K562 (cell line): ENCODE measurements around the gene KASH5. TPM values are rescaled to one million over a fixed set of nuclear protein-coding genes. Genes with fewer than 3 reads are reported as not detected.
A peak's percentile ranks its signal among the peaks of the same experiment; 100 is the strongest.

Experiments
- ATAC-seq: fragments of 200-7000 bp; cut with Tn5 transposase; 3 replicates; pipeline ENCODE4 v1.9.1; 2020; ENCODE audit warnings: moderate library complexity
- BruUV-seq: library from RNA; stranded (reverse); fragments of 400-500 nt; replicated peaks from 2 replicates; lab custom pipeline; 2021; lab: Mats Ljungman, UMichigan
- CTCF ChIA-PET: fragments of 300-600 bp; formaldehyde crosslinking; extraction: SDS; loops from one replicate; lab custom pipeline; 2021; ENCODE audit warnings: low intra/inter-chr PET ratio; lab: Yijun Ruan, JAX
- POLR2A ChIA-PET: fragments of 300-600, 350-650 bp; sonication (Branson Sonifier 250); formaldehyde crosslinking; extraction: SDS; loops from one replicate; lab custom pipeline; 2021; ENCODE audit warnings: antibody characterized with exemption, inconsistent platforms; lab: Yijun Ruan, JAX
- DNase-seq, 4 experiments: peaks; one replicate each; pipeline versions ENCODE4 v3.0.0 to v3.0.0-alpha.2; 2011 to 2018; ENCODE audit warnings: low spot score in 3 of 4, mixed read lengths in 3 of 4; ENCODE audit errors: extremely low read depth in 1 of 4
- FAIRE-seq: peaks from 2 replicates; lab custom pipeline; 2011; peaks lifted over from hg19 to GRCh38; lab: Jason Lieb, UNC
- H2AFZ ChIP-seq: 2 replicates; pipeline ENCODE4 v1.6.0; 2011; ENCODE audit warnings: low read depth, low read length, control low read depth, inconsistent platforms
- H3K27ac ChIP-seq: fragments of 200-600 bp; 3 replicates; pipeline ENCODE4 v1.8.0; 2011; ENCODE audit warnings: low read depth, mild to moderate bottlenecking, control low read depth, inconsistent platforms, low read length, moderate library complexity, mixed read lengths; ENCODE audit errors: extremely low read depth
- H3K27me3 ChIP-seq, 2 experiments: fragments of 300-600 bp in 1 of 2; 2 replicates in 1 of 2; 3 replicates in 1 of 2; pipeline versions ENCODE4 v1.6.0 to v1.8.0; 2011; ENCODE audit warnings: inconsistent platforms in 2 of 2, low read length in 2 of 2, mild to moderate bottlenecking in 1 of 2, mixed read lengths in 1 of 2, moderate library complexity in 1 of 2; ENCODE audit not compliant: control insufficient read depth in 2 of 2, insufficient read depth in 2 of 2
- H3K36me3 ChIP-seq: fragments of 300-600 bp; 3 replicates; pipeline ENCODE4 v1.8.0; 2011; ENCODE audit warnings: mild to moderate bottlenecking, low read length, inconsistent platforms; ENCODE audit not compliant: control insufficient read depth, insufficient read depth
- H3K4me1 ChIP-seq, 2 experiments: fragments of 200-600 bp in 1 of 2; replicated peaks in 1 of 2; 2 replicates in 1 of 2; 3 replicates in 1 of 2; pipeline versions ENCODE4 v1.5.1 to v1.8.0; 2011; ENCODE audit warnings: inconsistent platforms in 2 of 2, low read length in 2 of 2, mild to moderate bottlenecking in 1 of 2, mixed read lengths in 1 of 2, moderate library complexity in 1 of 2; ENCODE audit not compliant: control insufficient read depth in 2 of 2, insufficient read depth in 2 of 2
- H3K4me2 ChIP-seq: 2 replicates; pipeline ENCODE4 v1.6.1; 2011; ENCODE audit warnings: low read length, control low read depth, inconsistent platforms, mixed read lengths; ENCODE audit not compliant: insufficient read depth
- H3K4me3 ChIP-seq: fragments of 200-600 bp; sonication (generic), shearing (Covaris generic); 2 replicates; pipeline ENCODE4 v1.5.1; 2016; ENCODE audit warnings: control low read depth, inconsistent platforms
- H3K79me2 ChIP-seq: fragments of 200-600 bp; 3 replicates; pipeline ENCODE4 v1.8.0; 2011; ENCODE audit warnings: low read length, inconsistent platforms; ENCODE audit not compliant: control insufficient read depth, insufficient read depth
- H3K9ac ChIP-seq, 2 experiments: 2 replicates each; pipeline versions ENCODE4 v1.6.0 to v1.6.1; 2011; ENCODE audit warnings: low read depth in 2 of 2, low read length in 2 of 2, control low read depth in 1 of 2, inconsistent platforms in 1 of 2, mild to moderate bottlenecking in 1 of 2, mixed read lengths in 1 of 2; ENCODE audit not compliant: insufficient read depth in 1 of 2
- H3K9me1 ChIP-seq: one replicate; pipeline ENCODE4 v1.6.0; 2011; ENCODE audit warnings: inconsistent platforms, mild to moderate bottlenecking, low read length, moderate library complexity; ENCODE audit not compliant: control insufficient read depth, insufficient read depth
- H3K9me3 ChIP-seq: replicated peaks from 2 replicates; pipeline ENCODE4 v1.5.1; 2011; ENCODE audit warnings: low read depth, low read length, inconsistent platforms; ENCODE audit not compliant: control insufficient read depth, insufficient read depth
- H4K20me1 ChIP-seq: replicated peaks from 2 replicates; pipeline ENCODE4 v1.6.1; 2011; ENCODE audit warnings: low read length, inconsistent platforms, mixed read lengths; ENCODE audit not compliant: control insufficient read depth, insufficient read depth
- C11orf30 ChIP-seq: fragments of 450-650 bp; IDR thresholded peaks from 2 replicates; pipeline ENCODE4 v1.6.1; 2016; ENCODE audit warnings: low read depth, mild to moderate bottlenecking
- CBX2 ChIP-seq: fragments of 200-600 bp; sonication (generic); IDR thresholded peaks from one replicate; pipeline ENCODE4 v1.6.1; 2012; ENCODE audit warnings: mild to moderate bottlenecking, low read length, inconsistent platforms; ENCODE audit not compliant: insufficient read depth, poor library complexity, severe bottlenecking
- CCAR2 ChIP-seq: fragments of 200-400 bp; formaldehyde crosslinking; IDR thresholded peaks from 2 replicates; pipeline ENCODE4 v1.6.1; 2017; ENCODE audit warnings: mild to moderate bottlenecking, low read depth, low read length
- E2F6 ChIP-seq, 2 experiments: IDR thresholded peaks; 2 replicates each; pipeline ENCODE4 v1.6.1; 2011; ENCODE audit warnings: borderline replicate concordance in 1 of 2, control low read depth in 1 of 2, low read depth in 1 of 2, low read length in 1 of 2, mild to moderate bottlenecking in 1 of 2, mixed read lengths in 1 of 2, moderate library complexity in 1 of 2; ENCODE audit not compliant: insufficient read depth in 1 of 2, insufficient read length in 1 of 2, poor library complexity in 1 of 2, severe bottlenecking in 1 of 2; ENCODE audit errors: extremely low read depth in 1 of 2
- ESRRA ChIP-seq: fragments of 450-650 bp; IDR thresholded peaks from 2 replicates; pipeline ENCODE4 v1.6.1; 2014; ENCODE audit warnings: low read depth, mild to moderate bottlenecking, moderate library complexity, borderline replicate concordance
- ETV1 ChIP-seq: fragments of 450-650 bp; conservative IDR thresholded peaks from 2 replicates; pipeline ENCODE4 v1.6.1; 2016; ENCODE audit warnings: missing genetic modification characterization, control low read depth, low read depth, missing compliant biosample characterization
- KDM4B ChIP-seq, 2 experiments: fragments of 450-650 bp in 1 of 2; sonication (generic) in 1 of 2; IDR thresholded peaks; 2 replicates each; pipeline ENCODE4 v1.6.1; 2016 to 2017; ENCODE audit warnings: borderline replicate concordance in 2 of 2, antibody characterized with exemption in 1 of 2, low read depth in 1 of 2, mild to moderate bottlenecking in 1 of 2
- LEF1 ChIP-seq: fragments of 450-650 bp; IDR thresholded peaks from 2 replicates; pipeline ENCODE4 v1.6.1; 2016; ENCODE audit warnings: mild to moderate bottlenecking
- NRF1 ChIP-seq, 2 experiments: fragments of 450-650 bp; IDR thresholded peaks in 1 of 2; conservative IDR thresholded peaks in 1 of 2; 2 replicates each; pipeline ENCODE4 v1.6.1; 2014; ENCODE audit warnings: mild to moderate bottlenecking in 2 of 2
- SREBF2 ChIP-seq: sonication (generic); formaldehyde crosslinking; IDR thresholded peaks from 2 replicates; pipeline ENCODE4 v1.4.0; 2020; ENCODE audit warnings: mild to moderate bottlenecking, missing genetic modification reagents
- TEAD4 ChIP-seq, 2 experiments: sonication (generic) in 1 of 2; formaldehyde crosslinking in 1 of 2; IDR thresholded peaks; 2 replicates each; pipeline versions ENCODE4 v1.6.1 to v1.8.0; 2012 to 2022; ENCODE audit warnings: borderline replicate concordance in 1 of 2, inconsistent platforms in 1 of 2, low read length in 1 of 2, mild to moderate bottlenecking in 1 of 2, missing genetic modification reagents in 1 of 2
- U2AF2 ChIP-seq: fragments of 200-400 bp; formaldehyde crosslinking; optimal IDR thresholded peaks from 2 replicates; pipeline ENCODE3; 2017; ENCODE audit warnings: low read depth, mild to moderate bottlenecking, low read length
- ZFP30 ChIP-seq: fragments of 250-450 bp; sonication (Bioruptor Pico); IDR thresholded peaks from 2 replicates; pipeline ENCODE4 v1.8.0; 2022; ENCODE audit warnings: moderate library complexity, mild to moderate bottlenecking, inconsistent platforms, borderline replicate concordance
- ZNF57 ChIP-seq: fragments of 450-650 bp; formaldehyde crosslinking; IDR thresholded peaks from 2 replicates; pipeline ENCODE4 v1.4.0; 2020; ENCODE audit warnings: mild to moderate bottlenecking, moderate library complexity
- ZNF77 ChIP-seq: fragments of 250-450 bp; sonication (Bioruptor Pico); IDR thresholded peaks from 2 replicates; pipeline ENCODE4 v1.5.0; 2020
- WGBS: fragments of 100-300 bp; shearing (Covaris generic); methylation state at CpG from one replicate; pipeline ENCODE4 v1.1.6; 2016; ENCODE audit warnings: low coverage, mixed read lengths; ENCODE audit not compliant: insufficient coverage; ENCODE audit errors: missing lambda C conversion rate; 5-methylcytosine and 5-hydroxymethylcytosine counted together
- in situ Hi-C: fragments of 300-500 bp; cut with MboI; formaldehyde crosslinking; loops from 4 replicates; pipeline ENCODE4 v1.15.0; 2018; ENCODE audit warnings: inconsistent platforms, mixed read lengths
- intact Hi-C: fragments of 100-400 bp; cut with micrococcal nuclease; formaldehyde crosslinking; loops from 2 replicates; pipeline ENCODE4 v1.14.2; 2022
- polyA plus RNA-seq, 8 experiments: library from polyadenylated mRNA; depleted of rRNA in 4 of 8; stranded (reverse) in 5 of 8; unstranded in 3 of 8; fragments of >200 nt; fragmentation: Nextera tagmentation in 2 of 8; fragmentation: Illumina TruSeq in 1 of 8; extraction: Ambion mirVana in 2 of 8; extraction: Trizol in 1 of 8; gene quantifications; 2 replicates each; pipeline versions ENCODE4 v1.2.1 to v1.2.3, GENCODE V29; 2011 to 2014; ENCODE audit warnings: inconsistent platforms in 1 of 8, missing spikeins in 1 of 8
- total RNA-seq, 7 experiments: library from RNA; depleted of rRNA in 6 of 7; stranded (reverse); fragments of >200 nt in 6 of 7; fragmentation: Illumina TruSeq in 2 of 7; extraction: Trizol in 2 of 7; gene quantifications; 2 replicates each; pipeline versions ENCODE4 v1.2.1 to v1.2.3, GENCODE V29; 2011 to 2021; ENCODE audit warnings: low replicate concordance in 1 of 7

KASH5 gene
- total and polyA plus RNA-seq, 9 of the 15 experiments (the other 6 are each of a cell fraction or from before 2014, with no cell fraction given) = 0.07 to 0.84 (median 0.34) TPM; not detected in 1

- Histone ChIP-seq H3K79me2 (no peaks in the 10 kb centered on the region), H3K9me3 (peaks cover 6% of the 10 kb centered on the region), H3K9ac (no peak overlapping the region), H3K4me2 (no peak overlapping the region), H3K4me3 (no peak overlapping the region), H4K20me1 (no peaks in the 10 kb centered on the region), H3K27ac (no peak overlapping the region), H3K36me3 (no peaks in the 10 kb centered on the region), H2AFZ (0 out of 2 replicates have a peak overlapping the region, but pooled peaks have one; percentile 11), H3K27me3 (no peaks in the 10 kb centered on the region), H3K9me1 (no peaks in the 10 kb centered on the region), H3K4me1 (peaks cover 0 to 6% of the 10 kb centered on the region in 2 experiments; a peak in 2 of 5 replicates)
- POLR2A ChIA-PET = interaction anchor here (0.7 kb wide), 1 partner anchor 200 kb away, joined by 3 read pairs; no protein-coding TSS in a partner anchor
- no TSS peak for BruUV-seq
- WGBS = 45% methylated on average over 3 of the region's 3 CpGs
- TF ChIP-seq SREBF2 = no peak
- 0 out of 2 replicates have a peak, but pooled peaks have one; percentile 22 for TF ChIP-seq ESRRA
- intact Hi-C loops = no loop called here
- ATAC-seq = no peak
- FAIRE-seq = no peak
- no peak for DNase-seq
- in situ Hi-C loops = no loop called here
- CTCF ChIA-PET = no interaction called here
These were observed 9.5 kb upstream of the KASH5 start for GRCh38 chr19:49378512-49378911.

- Histone ChIP-seq H3K9ac (no peak overlapping the region), H2AFZ (no peak overlapping the region), H3K79me2 (no peaks in the 10 kb centered on the region), H3K27ac (no peak overlapping the region), H3K9me3 (peaks cover 6% of the 10 kb centered on the region), H3K4me1 (no peaks in the 10 kb centered on the region; a peak in 1 of 5 replicates), H3K27me3 (no peaks in the 10 kb centered on the region), H3K9me1 (no peaks in the 10 kb centered on the region), H3K36me3 (no peaks in the 10 kb centered on the region), H3K4me3 (no peak overlapping the region), H3K4me2 (no peak overlapping the region), H4K20me1 (no peaks in the 10 kb centered on the region)
- no peak for FAIRE-seq
- in situ Hi-C loops = no loop called here
- intact Hi-C loops = no loop called here
- WGBS = 23% methylated on average over 3 of the region's 3 CpGs
- no peak for ATAC-seq
- no TSS peak for BruUV-seq
- POLR2A ChIA-PET = interaction anchor here (0.6 to 0.7 kb wide), 2 partner anchors 336 to 1639 kb away, joined by 3 read pairs; no protein-coding TSS in a partner anchor
- CTCF ChIA-PET = no interaction called here
- no peak for DNase-seq
- TF ChIP-seq E2F6 (IDR thresholded peaks at IDR 0.05; ENCODE audit: borderline replicate concordance in 1 of 2, extremely low read depth in 1 of 2, insufficient read depth in 1 of 2, insufficient read length in 1 of 2, low read depth in 1 of 2, low read length in 1 of 2, poor library complexity in 1 of 2, severe bottlenecking in 1 of 2) = no peak
- no peak for TF ChIP-seq KDM4B (IDR thresholded peaks at IDR 0.05; ENCODE audit: borderline replicate concordance in 2 of 2, low read depth in 1 of 2)
- no peak for TF ChIP-seq NRF1 (conservative IDR thresholded peaks at IDR 0.05 in 1 of 2, IDR thresholded peaks at IDR 0.05 in 1 of 2)
- TF ChIP-seq ETV1 = no peak
- no peak for TF ChIP-seq ZFP30 (CRISPR knock-in tag)
- TF ChIP-seq ZNF77 (CRISPR knock-in tag) = no peak
- no peak for TF ChIP-seq CCAR2
- no peak for TF ChIP-seq LEF1
- TF ChIP-seq U2AF2 = no peak
- TF ChIP-seq C11orf30 = no peak
- no peak for TF ChIP-seq ZNF57 (CRISPR knock-in tag)
- TF ChIP-seq CBX2 = no peak
- TF ChIP-seq TEAD4 (IDR thresholded peaks at IDR 0.05; ENCODE audit: low read length) = no peak
- TF ChIP-seq TEAD4 (CRISPR knock-in tag; IDR thresholded peaks at IDR 0.05; ENCODE audit: borderline replicate concordance) = no peak
These were observed 7.7 kb upstream of the KASH5 start for GRCh38 chr19:49380391-49380790.
